Measurements from ENCODE around the gene UMODL1.

Gene UMODL1

DNA sequence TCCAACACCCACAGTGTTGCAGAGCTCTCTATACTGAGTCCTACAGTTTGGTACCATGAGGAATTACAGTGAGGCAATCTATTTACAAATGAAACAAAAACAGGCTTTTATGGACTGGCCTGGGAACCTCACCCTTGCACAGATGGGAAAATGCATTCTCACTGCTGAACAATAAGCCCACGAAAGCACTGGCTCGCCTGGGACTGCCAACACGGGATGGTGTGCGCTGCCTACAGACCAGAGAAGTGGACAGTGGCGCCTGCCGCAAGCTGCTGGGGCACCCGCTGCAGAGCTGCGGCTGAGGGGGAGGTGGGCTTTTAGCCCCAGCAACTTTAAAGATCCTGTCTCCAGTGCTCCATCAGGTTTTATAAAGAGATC is 119.4 kb downstream of the UMODL1 start:
- no peak for DNase-seq (ENCODE audit: low read depth in 2 of 2)

DNA sequence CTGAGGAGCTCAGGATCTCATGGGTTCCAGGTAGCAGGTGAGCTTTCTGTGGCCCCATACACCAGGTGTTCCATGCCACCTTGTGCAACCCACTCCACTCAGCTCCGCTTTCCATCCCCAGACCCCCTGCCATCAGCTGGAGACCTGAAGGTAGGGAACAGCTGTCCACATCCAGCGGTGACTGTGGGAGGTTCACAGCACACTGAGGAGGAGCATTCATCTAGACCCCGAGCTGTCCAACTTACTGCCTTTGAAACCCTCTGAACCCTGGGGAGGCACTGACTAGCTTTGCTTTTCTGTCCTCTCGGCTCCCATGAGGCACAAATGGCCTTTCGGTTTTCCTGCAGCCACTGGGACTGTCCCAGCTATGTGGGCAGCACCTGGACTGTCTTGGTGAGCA is 119.9 kb downstream of the UMODL1 start:
- no peak for DNase-seq (ENCODE audit: low read depth in 2 of 2)

DNA sequence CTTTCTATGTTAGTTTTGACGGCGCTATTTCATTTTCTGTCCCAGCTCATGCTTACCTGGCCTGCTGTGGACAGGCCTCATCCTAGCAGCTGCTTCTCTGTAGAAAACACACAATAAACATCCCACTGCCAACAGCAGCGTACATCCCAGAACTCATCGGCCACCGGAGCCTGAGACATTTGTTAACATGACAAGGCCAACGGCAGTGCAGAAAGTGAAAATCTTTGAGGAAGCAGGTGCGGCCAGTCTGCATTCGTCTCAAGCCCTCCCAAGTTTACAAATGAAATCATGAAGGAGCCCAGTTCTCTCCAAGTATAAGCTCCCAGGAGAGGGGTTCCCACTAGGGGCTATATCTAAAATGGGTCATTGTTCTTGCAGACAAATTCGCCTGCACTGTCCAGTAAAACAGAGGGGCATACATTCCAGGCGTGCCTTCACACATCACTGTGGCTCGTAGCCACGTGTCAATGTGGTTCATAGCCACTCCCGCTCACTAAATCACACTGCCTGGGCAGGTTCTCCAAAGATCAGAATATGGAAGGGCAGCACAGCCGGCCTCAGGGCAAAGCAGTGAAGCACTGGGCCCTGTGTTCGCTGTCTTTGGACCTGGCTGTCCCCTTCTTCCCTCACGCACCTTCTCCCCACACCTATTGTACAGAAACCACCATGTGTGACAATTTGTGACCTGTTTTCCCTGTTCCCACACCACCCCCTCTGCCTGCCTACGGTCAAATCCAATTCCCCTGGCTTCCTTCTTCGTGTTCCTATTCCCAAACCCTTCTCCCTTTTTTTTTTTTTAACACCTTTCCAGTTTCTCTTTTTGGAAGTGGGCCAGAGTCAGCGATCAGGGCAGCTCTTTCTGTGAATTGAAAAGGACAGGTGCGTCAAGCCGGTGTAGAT is 120.8 kb downstream of the UMODL1 start:
- no peak for DNase-seq (ENCODE audit: low read depth in 2 of 2)

All from stimulated activated CD8-positive, alpha-beta memory T cell treated with anti-CD3 and anti-CD28 coated beads, Interleukin-7, amount 100 ng/mL, for 1 hour (primary cell).